AG20443 (cell line): ENCODE data around the gene CCL7.

Experiments used
- DNase-seq: peaks from one replicate; pipeline ENCODE4 v3.0.0; 2012; ENCODE audit warnings: low spot score, mixed read lengths

CCL7 gene

GRCh38 chr17:34246881-34247280, 23.1 kb upstream of the CCL7 start:
- DNase-seq: no peak

GRCh38 chr17:34248511-34249024, 21.5 kb upstream of the CCL7 start:
- DNase-seq: peak; percentile 74

GRCh38 chr17:34249061-34249460, 21.0 kb upstream of the CCL7 start:
- DNase-seq: no peak

- no peak for DNase-seq
Observed at GRCh38 chr17:34249478-34249877, 20.5 kb upstream of the CCL7 start.

DNA sequence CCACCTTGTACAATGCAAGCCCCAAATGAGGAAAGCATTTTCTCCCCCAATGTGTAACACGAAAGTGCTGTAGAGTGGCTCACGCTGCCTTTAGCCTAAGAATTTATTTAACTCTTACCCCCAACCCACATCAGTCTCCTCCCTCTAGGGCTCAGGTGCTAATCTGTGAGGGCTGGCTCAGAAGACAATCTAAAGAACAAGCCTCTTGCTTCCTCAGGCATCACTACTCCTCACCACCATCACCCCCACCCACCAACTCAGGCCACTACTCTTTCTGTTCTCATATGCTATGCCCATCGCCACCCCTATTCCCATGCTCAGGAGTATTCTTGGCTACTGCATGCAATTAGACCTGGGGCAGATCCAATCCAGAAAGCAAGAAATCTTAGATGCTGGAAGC, 18.8 kb upstream of the CCL7 start:
- DNase-seq: no peak

GRCh38 chr17:34252095-34252443, 18.0 kb upstream of the CCL7 start:
- no peak for DNase-seq

DNA sequence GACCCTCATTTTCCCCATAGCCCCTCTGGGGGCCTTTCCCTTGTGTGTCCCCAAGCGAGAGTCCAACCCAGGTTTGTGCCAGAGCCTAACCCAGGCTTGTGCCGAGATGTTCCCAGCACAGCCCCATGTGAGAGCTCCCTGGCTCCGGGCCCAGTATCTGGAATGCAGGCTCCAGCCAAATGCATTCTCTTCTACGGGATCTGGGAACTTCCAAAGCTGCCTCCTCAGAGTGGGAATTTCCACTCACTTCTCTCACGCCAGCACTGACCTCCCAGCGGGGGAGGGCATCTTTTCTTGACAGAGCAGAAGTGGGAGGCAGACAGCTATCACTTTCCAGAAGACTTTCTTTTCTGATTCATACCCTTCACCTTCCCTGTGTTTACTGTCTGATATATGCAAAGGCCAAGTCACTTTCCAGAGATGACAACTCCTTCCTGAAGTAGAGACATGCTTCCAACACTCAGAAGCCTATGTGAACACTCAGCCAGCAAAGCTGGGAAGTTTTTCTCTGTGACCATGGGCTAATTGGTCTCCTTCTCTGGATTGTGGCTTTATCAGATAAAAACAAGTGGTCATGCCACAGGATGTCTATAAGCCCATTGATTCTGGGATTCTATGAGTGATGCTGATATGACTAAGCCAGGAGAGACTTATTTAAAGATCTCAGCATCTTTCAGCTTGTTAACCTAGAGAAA, 17.4 kb upstream of the CCL7 start:
- DNase-seq: peak; percentile 87

- no peak for DNase-seq
Observed at GRCh38 chr17:34253139-34253525, 16.9 kb upstream of the CCL7 start.

DNA sequence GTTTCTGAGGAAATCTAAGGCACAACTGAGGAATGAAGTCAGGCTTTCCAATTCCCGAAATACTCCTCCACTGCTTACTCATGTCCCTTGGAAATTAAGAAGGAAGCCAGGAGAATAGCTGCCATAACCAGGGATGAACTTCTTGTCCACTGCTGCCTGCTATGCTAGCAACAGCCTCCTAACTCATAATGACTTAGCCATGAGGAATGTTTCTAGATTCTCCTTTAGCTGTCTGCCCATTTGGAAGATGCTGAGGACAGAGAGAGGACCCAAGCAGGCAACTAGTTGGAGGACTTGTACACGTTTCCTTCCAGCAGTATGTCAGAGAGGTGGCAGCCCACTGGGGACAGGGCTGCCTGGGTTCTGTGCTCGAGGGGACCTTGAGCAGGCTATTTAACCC, 15.9 kb upstream of the CCL7 start:
- DNase-seq: peak; percentile 83

- DNase-seq: peak; percentile 72
Observed at GRCh38 chr17:34254651-34255380, 15.2 kb upstream of the CCL7 start, which contains the start of gene CCL2. Gene CCL2 (plus strand): TSS chr17:34255285. CDS start chr17:34255350, 65 bp downstream.

DNA sequence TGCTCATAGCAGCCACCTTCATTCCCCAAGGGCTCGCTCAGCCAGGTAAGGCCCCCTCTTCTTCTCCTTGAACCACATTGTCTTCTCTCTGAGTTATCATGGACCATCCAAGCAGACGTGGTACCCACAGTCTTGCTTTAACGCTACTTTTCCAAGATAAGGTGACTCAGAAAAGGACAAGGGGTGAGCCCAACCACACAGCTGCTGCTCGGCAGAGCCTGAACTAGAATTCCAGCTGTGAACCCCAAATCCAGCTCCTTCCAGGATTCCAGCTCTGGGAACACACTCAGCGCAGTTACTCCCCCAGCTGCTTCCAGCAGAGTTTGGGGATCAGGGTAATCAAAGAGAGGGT, 14.7 kb upstream of the CCL7 start:
- no peak for DNase-seq

GRCh38 chr17:34255841-34256240, 14.2 kb upstream of the CCL7 start:
- no peak for DNase-seq

- no peak for DNase-seq
Observed at GRCh38 chr17:34257299-34257985, 12.6 kb upstream of the CCL7 start.

GRCh38 chr17:34257986-34258326, 12.1 kb upstream of the CCL7 start:
- DNase-seq: no peak

- peak; percentile 39 for DNase-seq
Observed at GRCh38 chr17:34259146-34259545, 10.9 kb upstream of the CCL7 start.

GRCh38 chr17:34260861-34261260, 9.2 kb upstream of the CCL7 start:
- DNase-seq: no peak

DNA sequence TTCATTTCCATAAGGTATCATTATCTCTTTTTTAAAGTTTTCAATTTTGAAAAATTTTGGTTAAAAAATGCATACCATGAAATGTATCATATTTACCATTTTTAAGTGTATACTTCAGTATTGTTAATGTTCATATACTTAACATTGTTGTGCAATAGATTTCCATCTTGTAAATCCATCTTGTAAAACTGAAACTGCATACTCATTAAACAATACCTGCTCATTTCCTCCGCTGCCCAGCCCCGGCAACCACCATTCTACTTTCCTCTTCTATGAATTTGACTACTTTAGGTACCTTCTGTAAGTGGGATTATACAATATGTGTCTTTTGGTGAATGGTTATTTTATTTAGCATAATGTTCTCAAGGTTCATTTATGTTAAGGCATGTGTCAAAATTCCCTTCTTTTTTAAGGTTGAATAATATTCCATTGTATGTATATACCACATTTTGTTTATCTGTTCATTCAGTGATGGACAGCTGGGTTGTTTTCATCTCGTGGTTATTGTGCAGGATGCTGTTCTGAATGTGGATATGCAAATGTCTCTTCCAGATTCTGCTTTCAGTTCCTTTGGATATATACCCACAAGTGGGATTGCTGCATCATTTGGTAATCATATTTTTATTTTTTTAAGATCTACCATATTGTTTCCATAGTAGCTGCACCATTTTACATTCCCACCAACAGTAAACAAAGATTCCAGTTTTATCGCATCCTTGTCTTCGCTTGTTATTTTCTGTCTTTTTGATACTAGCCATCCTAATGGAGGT, 8.3 kb upstream of the CCL7 start:
- no peak for DNase-seq

DNA sequence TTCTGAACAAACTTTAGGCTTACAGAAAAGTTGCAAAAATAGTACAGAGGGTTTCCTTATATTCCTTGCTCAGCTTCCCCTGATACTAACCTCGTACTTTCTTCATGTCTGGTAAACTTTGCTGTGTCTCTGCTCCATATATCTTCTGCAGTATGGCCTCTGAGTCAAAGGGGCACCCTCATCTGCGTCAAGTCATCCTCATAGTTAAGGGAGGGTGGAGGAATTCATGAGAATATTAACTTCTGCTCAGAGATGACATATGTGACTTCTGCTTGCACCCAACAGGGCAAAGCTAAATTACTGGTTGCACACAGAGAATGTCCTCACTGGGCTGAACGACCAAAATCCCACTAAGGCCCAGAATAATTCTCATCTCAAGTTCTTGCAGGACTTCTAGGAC, 4.3 kb upstream of the CCL7 start:
- no peak for DNase-seq

DNA sequence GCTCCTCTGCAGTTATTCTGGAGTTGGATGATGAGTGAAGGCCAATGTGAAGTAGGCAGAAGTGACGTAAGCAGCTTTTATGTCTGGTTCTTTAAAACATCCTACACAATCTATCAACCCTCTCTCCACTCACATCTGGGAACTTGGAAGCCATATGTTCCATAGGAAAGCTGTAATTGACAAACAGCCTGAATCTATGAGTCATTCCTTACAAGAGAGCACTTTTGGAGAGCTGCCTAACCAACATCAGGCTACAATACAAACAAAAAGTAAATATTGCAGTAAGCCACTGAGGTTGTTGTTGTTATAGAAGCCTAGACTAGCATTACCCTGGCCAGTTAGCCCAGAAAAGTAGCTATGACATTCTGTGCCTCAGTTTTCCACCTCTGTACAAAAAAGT, 5.9 kb downstream of the CCL7 start:
- DNase-seq: peak; percentile 71

GRCh38 chr17:34276826-34277225, 6.8 kb downstream of the CCL7 start:
- no peak for DNase-seq

DNA sequence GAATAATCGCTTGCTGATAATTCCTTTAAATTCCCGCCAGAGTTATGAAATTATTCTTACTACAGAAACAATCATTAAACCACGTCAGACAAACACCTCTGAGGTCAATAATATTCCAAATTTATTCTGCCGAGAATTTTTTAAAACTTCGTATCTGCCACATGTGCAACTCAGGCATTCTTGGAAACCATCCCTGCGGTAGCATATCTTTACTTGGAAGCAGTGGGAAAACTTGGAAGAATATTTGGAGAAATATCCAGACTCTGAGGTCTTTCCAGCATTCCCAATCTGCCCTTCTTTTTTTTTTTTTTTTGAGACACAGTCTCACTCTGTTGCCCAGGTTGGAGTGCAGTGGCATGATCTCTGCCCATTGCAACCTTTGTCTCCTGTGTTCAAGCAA, 13.6 kb downstream of the CCL7 start:
- no peak for DNase-seq

GRCh38 chr17:34285286-34285792, 15.3 kb downstream of the CCL7 start, which contains the start of gene CCL11:
Gene CCL11 (plus strand): TSS chr17:34285742. CDS start chr17:34285809, 67 bp downstream.
- no peak for DNase-seq
